T-helper 2 cell (primary cell): Measurements from ENCODE around the gene DNM3.
"Not testable (repeated sequence)": the region's sequence is repeated elsewhere in the genome, so short reads cannot be mapped to it uniquely, and the experiment has no call there.

Experiments used
- DNase-seq, 5 experiments: peaks; one replicate each; pipeline versions ENCODE4 v3.0.0 to v3.0.0-alpha.2; 2012 to 2022

DNM3 gene

GRCh38 chr1:172041742-172042141, 200.4 kb downstream of the DNM3 start:
- no peak for DNase-seq

- no peak for DNase-seq
Observed at GRCh38 chr1:172043900-172044299, 202.6 kb downstream of the DNM3 start.

GRCh38 chr1:172051898-172052297, 210.6 kb downstream of the DNM3 start:
- DNase-seq = no peak

GRCh38 chr1:172054172-172054571, 212.9 kb downstream of the DNM3 start:
- no peak for DNase-seq

- not testable (repeated sequence) for DNase-seq
Observed at GRCh38 chr1:172055816-172056419, 214.6 kb downstream of the DNM3 start.

- DNase-seq = no peak
Observed at GRCh38 chr1:172068334-172068733, 227.0 kb downstream of the DNM3 start.

GRCh38 chr1:172069051-172069450, 227.8 kb downstream of the DNM3 start:
- no peak for DNase-seq

- no peak for DNase-seq
Observed at GRCh38 chr1:172069534-172069933, 228.2 kb downstream of the DNM3 start.

GRCh38 chr1:172070055-172070454, 228.8 kb downstream of the DNM3 start:
- no peak for DNase-seq

GRCh38 chr1:172071746-172072145, 230.4 kb downstream of the DNM3 start:
- DNase-seq = no peak

- DNase-seq = not testable (repeated sequence)
Observed at GRCh38 chr1:172079859-172080258, 238.6 kb downstream of the DNM3 start.

- DNase-seq = no peak
Observed at GRCh38 chr1:172083191-172083590, 241.9 kb downstream of the DNM3 start.

- no peak for DNase-seq
Observed at GRCh38 chr1:172084876-172085275, 243.6 kb downstream of the DNM3 start.

- DNase-seq = no peak
Observed at GRCh38 chr1:172085317-172085716, 244.0 kb downstream of the DNM3 start.

GRCh38 chr1:172086137-172086536, 244.8 kb downstream of the DNM3 start:
- DNase-seq = no peak

GRCh38 chr1:172088256-172088655, 247.0 kb downstream of the DNM3 start:
- no peak for DNase-seq

- DNase-seq = peak; percentile 26 to 80 (median 42)
Observed at GRCh38 chr1:172089768-172090510, 248.6 kb downstream of the DNM3 start.

- DNase-seq = no peak
Observed at GRCh38 chr1:172090511-172090817, 249.2 kb downstream of the DNM3 start.

- DNase-seq = no peak
Observed at GRCh38 chr1:172095846-172096245, 254.5 kb downstream of the DNM3 start.

- DNase-seq = no peak
Observed at GRCh38 chr1:172105230-172105629, 263.9 kb downstream of the DNM3 start.

- no peak for DNase-seq
Observed at GRCh38 chr1:172107316-172107975, 266.1 kb downstream of the DNM3 start.

GRCh38 chr1:172108161-172108893, 267.0 kb downstream of the DNM3 start:
- DNase-seq = no peak

- DNase-seq = no peak
Observed at GRCh38 chr1:172109359-172109758, 268.1 kb downstream of the DNM3 start.
